Liver (tissue), 3 donors: Measurements from ENCODE around the gene S100A4.

Source experiments
- ATF3 ChIP-seq: IDR thresholded peaks from 2 replicates; pipeline ENCODE4 v1.6.1; 2016; ENCODE audit warnings: antibody characterized with exemption
- CTCF ChIP-seq: fragments of 150-350 bp; IDR thresholded peaks from 2 replicates; pipeline ENCODE4 v1.5.1; 2017; ENCODE audit warnings: improper control_type of control experiment, low read depth, low read length; ENCODE audit not compliant: missing input control
- EGR1 ChIP-seq, 2 donors: IDR thresholded peaks; 2 replicates each; pipeline ENCODE4 v1.6.1; 2016 to 2018; ENCODE audit warnings: antibody characterized with exemption in 2 of 2, low read depth in 2 of 2
- GABPA ChIP-seq, 2 donors: IDR thresholded peaks in 1 of 2; conservative IDR thresholded peaks in 1 of 2; 2 replicates each; pipeline ENCODE4 v1.6.1; 2016; ENCODE audit warnings: antibody characterized with exemption in 2 of 2, mild to moderate bottlenecking in 1 of 2, moderate library complexity in 1 of 2
- HNF4A ChIP-seq, 2 donors: conservative IDR thresholded peaks; 2 replicates each; pipeline ENCODE4 v1.6.1; 2016; ENCODE audit warnings: antibody characterized with exemption in 2 of 2, mild to moderate bottlenecking in 2 of 2
- JUND ChIP-seq, 2 donors: IDR thresholded peaks; 2 replicates each; pipeline ENCODE4 v1.6.1; 2016; ENCODE audit warnings: antibody characterized with exemption in 2 of 2
- MAX ChIP-seq: IDR thresholded peaks from 2 replicates; pipeline ENCODE4 v1.6.1; 2016; ENCODE audit warnings: antibody characterized with exemption
- RAD21 ChIP-seq, 2 donors: IDR thresholded peaks; 2 replicates each; pipeline ENCODE4 v1.6.1; 2016; ENCODE audit warnings: antibody characterized with exemption in 2 of 2, mild to moderate bottlenecking in 2 of 2
- REST ChIP-seq: IDR thresholded peaks from 2 replicates; pipeline ENCODE4 v1.6.1; 2016; ENCODE audit warnings: antibody characterized with exemption, mild to moderate bottlenecking
- RXRA ChIP-seq, 2 donors: IDR thresholded peaks; 2 replicates each; pipeline ENCODE4 v1.6.1; 2017 to 2018; ENCODE audit warnings: antibody characterized with exemption in 2 of 2, mild to moderate bottlenecking in 1 of 2
- TAF1 ChIP-seq: conservative IDR thresholded peaks from 2 replicates; pipeline ENCODE4 v1.6.1; 2016; ENCODE audit warnings: antibody characterized with exemption, mild to moderate bottlenecking
- YY1 ChIP-seq: IDR thresholded peaks from 2 replicates; pipeline ENCODE4 v1.6.1; 2016; ENCODE audit warnings: antibody characterized with exemption, mild to moderate bottlenecking
- ZBTB33 ChIP-seq: IDR thresholded peaks from 2 replicates; pipeline ENCODE4 v1.6.1; 2016; ENCODE audit warnings: antibody characterized with exemption
- donor health status: healthy.
- donor health status: healthy.

- no peak for TF ChIP-seq MAX
- no peak for TF ChIP-seq CTCF
- no peak for TF ChIP-seq ZBTB33
- TF ChIP-seq ATF3 = no peak
- TF ChIP-seq TAF1 = no peak
- TF ChIP-seq JUND (IDR thresholded peaks at IDR 0.05) = no peak
- TF ChIP-seq YY1 = no peak
- no peak for TF ChIP-seq REST
- TF ChIP-seq RAD21 (IDR thresholded peaks at IDR 0.05) = no peak
- no peak for TF ChIP-seq RXRA (IDR thresholded peaks at IDR 0.05)
- TF ChIP-seq HNF4A (conservative IDR thresholded peaks at IDR 0.05) = no peak
- no peak for TF ChIP-seq GABPA (IDR thresholded peaks at IDR 0.05 in 1 of 2, conservative IDR thresholded peaks at IDR 0.05 in 1 of 2)
- TF ChIP-seq EGR1 (IDR thresholded peaks at IDR 0.05; ENCODE audit: low read depth in 2 of 2) = no peak
Measured at GRCh38 chr1:153556348-153556747, 10.7 kb upstream of the S100A4 start.
